ENCODE results near the gene IFTAP.

IFTAP gene

GRCh38 chr11:36600180-36600579 is 5.9 kb downstream of the IFTAP start:
- DNase-seq: no peak

DNA sequence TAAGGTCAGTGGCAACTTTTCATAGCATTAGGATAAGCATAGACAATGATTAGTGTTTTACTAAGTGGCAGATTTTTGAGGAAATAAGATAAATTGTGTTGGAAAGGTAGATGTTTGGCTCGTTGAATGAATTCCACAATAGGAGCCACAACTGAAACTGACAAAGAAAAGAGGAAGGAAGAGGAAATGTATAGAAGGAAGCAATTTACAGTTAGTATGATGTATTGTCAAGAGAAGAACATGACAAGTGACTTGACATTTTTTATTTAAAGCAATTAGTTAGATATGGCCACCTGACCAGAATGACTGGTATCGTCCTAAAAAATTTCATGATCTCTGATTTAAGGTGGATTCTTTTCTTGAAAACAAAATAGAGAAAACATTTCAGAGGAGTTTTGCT is 6.9 kb downstream of the IFTAP start:
- no peak for DNase-seq

GRCh38 chr11:36602135-36602534 is 7.8 kb downstream of the IFTAP start:
- no peak for DNase-seq

DNA sequence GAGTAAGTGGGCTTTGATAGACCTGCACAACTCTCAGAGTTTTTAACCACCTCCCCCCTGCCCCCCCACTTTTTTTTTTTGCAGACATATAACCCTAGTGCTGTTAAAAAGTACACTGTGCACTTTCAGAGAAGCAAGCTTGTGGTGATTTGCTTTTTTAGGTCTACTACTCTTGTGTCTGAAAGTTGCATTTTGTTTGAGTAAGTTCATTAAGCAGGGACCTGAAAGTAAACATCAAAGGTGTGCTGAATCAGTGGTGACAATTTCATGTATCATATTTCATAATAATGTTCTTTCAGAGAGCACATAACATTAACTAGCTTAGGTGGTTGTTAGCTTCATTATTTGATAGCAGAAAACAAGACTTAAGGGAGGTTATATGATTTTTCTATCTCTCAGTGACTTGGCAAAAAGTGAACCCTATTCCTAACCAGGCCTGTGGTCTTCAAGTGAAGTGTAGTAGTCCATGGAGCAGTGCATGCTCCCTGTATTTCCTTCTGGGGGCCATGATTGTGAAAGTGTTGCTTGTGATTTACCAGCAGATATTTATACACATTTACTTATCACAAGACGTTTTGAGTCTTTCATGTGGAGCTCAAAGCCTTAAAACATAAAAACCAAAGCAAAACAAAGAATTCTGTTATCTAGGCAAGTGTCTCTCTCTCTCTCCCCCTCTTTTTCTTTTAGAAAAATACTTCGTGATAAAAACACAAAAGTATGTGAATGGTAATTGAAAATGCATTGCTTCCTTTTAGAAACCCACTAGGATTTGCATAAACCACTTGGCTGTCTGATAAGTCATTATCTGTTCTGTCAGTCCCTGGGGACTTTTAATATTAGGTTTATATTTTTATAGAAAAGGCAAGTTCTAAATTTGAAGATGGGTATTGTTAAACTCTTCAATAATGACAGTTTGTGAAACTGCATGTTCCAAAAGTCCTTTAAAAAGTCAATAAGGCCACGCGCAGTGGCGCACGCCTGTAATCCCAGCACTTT is 11.2 kb downstream of the IFTAP start:
- no peak for DNase-seq

DNA sequence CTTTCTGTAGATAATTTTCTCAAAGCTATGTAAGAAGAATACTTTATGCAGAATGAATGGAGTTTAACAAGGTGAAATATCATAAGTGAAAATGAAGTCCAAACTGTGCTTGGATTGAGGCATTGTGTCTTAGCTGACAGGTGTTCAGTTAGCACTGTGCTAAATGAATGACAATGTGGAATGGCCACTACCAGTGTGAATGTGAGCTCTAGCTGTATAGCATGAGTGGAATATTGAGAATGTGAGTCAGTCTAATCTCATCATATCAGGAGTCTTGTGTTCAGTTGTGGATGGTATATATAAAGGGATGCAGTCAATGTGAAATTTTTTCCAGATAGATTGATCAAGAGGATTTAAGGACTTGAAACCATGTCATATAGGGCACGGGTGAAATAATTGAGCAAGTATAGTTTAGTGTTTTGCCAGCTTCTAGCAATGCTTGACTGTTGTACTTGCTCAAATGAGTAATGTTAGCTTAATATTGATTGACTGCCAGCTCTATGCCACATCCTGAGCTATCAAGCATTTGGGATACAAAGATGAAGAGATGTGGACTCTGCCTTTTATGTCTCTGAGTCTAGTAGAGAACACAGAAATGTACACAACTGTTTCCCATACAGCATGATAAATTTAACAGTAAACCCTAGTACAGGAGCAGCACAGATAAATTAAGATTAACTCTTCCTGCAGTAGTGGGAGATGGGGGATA is 14.3 kb downstream of the IFTAP start:
- no peak for DNase-seq

DNA sequence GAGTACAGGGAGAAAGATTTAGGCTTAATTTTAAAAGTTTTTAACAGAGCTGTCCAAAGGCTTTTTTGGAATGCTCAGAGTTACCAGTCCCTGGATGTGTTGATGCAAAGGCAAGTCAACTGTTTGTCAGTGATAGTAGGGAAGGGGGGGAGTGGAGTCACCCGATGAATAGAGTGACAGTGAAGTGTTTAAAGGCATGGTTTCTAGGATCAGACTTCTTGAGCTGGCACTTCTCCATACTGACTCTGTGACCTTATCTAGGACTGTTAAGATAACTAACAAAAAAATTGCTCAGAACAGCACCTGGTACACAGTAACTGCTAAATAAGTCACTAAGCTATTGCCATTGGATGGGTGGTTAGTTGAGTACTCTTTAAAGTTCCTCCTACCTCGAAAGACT is 15.1 kb downstream of the IFTAP start:
- no peak for DNase-seq

GRCh38 chr11:36615826-36616225 is 21.5 kb downstream of the IFTAP start:
- DNase-seq: no peak

DNA sequence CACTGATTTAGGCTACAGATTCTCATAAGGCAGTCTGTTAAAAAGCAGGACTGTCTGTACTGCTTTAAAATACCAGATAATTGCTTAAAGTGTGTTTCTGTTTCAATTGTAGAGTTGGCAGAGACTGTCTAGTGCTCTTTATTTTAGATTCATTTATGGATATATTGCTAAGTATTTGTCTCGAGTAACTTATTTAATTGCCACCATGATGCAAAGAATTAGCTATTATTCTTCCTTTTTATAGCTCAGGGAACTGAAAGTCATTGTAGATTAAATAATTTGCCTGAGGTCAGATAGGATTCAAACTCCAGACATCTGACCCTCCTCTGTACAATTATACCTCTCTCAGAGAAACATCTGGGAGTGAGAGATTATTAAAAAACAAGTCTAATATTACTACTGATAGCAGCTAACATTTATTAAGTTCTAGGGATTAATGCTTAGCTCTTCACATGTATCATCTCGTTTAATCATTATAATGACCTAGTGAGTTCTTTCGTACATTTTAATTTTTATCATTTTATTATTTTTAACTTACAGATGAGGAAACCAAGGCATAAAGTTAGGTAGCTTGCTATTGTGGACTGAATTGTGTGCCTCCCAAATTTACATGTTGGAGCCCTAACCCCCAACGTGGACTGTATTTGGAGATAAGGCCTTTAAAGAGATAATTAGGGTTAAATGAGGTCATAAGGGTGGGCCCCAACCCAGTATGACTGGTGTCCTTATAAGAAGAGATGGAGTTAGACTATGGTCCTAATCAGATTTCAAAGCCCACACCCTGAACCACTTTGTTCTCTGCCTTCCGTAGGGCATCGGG is 23.5 kb downstream of the IFTAP start:
- no peak for DNase-seq

GRCh38 chr11:36618363-36619047 is 24.2 kb downstream of the IFTAP start:
- DNase-seq: no peak

DNA sequence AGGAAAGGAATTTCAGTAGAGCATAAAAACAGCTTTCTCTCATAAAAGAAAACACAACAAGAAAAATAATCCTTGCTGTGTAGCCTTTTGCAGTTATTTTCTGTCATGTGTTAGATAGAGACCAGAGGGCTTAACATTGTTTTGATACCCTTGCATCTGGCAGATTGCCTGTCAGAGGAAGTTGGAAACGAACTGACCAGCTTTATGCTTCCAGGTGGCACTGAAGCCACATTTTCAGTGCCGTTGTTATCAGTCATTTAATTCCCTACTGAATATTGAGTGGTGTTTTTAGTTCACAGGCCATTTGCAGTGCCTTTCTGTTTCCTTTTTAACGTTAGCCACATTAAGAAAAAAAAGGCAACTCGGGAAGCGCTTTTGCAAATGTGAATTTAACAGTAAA is 25.2 kb downstream of the IFTAP start:
- no peak for DNase-seq

DNA sequence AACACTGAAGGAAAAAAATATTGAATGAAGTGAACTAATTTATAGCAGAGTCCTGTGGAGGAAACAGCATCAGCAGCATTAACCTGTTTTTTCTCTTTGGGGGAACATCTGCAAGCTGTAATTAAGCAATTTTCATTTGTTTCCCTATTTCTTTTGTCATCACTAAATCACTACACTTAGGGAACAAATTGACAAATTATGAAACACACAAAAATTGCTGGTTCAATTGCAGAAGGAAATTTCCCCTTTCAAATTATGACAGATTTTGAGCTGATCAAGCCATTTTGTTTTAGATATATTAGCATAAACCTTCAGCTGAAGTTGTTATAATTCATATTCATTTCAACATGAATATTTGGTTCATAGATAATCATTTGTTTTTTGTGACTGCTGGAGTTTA is 25.9 kb downstream of the IFTAP start:
- DNase-seq: no peak

DNA sequence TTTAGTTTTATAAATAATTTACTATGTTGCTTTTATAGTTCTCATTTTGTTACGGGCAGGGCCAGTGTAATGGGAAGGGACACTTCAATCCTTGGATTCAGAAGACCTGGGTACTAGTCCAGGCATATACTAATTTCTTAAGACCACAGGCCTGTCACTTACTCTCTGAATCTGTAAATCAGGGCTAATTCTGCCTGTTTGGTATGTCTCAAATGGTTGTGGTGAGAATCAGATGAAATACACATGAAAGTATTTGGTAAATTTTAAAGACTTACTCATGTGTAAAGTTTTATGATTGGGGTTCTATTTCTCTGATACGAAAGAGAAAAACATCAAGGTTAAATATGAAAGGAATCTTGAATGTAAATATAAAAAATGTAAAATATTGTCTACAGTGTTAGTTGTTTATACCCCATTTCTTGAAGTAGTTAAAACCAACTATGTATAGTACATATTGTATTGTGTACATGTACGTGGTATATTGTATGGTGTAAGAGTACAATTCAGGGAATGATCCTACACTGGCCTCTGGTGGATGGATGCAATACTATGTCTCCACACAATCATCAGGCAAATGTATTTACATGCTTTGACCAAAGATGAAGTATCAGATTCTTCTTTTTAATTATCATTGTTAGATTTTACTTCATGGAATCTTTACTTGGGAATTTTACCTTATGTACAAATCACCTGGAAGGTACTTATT is 28.3 kb downstream of the IFTAP start:
- peak in 1 of 2 donors; percentile 18 for DNase-seq

GRCh38 chr11:36623494-36623893 is 29.2 kb downstream of the IFTAP start:
- DNase-seq: no peak

- no peak for DNase-seq
These were observed 32.7 kb downstream of the IFTAP start for GRCh38 chr11:36627006-36627405.

DNA sequence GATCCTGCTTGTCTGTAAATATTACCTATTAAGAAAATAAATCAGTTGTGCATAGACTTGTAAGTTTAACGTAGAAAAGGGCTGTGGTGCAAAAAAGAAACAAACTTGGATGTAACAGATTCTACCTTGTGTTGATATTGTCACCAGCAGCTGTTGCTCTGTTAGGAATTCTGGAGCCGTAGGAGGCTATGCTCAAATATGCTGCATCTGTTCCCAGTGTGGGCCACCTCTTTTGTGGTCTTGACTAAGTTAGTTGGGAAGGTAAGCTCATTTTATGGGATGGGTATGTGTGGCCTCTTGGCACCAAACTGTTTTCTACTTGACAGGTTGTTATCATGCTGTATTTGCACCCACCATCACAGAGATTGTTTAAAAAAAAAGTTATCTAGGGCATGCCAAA is 33.2 kb downstream of the IFTAP start:
- DNase-seq: no peak

DNA sequence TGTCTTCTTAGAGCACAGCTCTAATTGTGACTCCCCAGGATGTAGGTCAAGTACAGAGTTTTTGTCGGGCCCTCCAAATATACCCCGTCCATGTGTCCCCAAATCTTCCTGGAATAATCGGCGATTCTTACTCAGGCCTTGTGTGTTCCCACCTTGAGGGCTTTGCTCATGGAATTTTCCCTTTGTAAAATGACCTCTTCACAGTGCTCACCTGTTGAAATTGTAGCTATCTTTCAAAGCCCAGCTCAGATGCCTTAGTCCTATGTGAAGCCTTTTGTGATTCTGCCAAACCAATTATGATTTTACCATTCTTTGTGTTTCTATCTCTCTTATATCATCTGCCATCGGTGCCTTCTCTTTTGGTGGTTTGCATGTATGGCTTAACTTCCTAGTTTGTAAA is 33.8 kb downstream of the IFTAP start:
- no peak for DNase-seq

DNA sequence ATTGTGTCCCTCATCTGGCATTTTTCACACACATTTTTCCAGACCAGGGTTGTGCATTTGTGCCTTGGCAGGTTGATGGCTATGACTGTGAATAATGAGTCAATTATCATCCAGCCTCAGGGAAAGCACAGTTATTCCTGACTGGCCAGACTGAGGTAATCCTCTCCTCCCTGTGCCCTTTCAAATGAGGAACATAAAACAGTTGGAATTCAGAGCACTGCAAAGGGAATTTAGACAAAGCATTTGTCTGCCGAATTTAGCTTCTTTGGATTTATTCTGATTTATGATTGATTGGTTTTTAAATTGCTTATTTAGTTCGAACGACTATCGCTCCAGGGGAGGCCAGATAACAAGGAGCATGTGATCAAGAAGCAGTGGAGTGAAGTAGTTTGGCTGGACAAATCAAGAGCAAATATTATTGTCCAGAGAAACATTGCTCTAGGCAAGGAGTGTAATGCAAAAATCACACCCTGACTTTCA is 34.5 kb downstream of the IFTAP start:
- DNase-seq: no peak

DNA sequence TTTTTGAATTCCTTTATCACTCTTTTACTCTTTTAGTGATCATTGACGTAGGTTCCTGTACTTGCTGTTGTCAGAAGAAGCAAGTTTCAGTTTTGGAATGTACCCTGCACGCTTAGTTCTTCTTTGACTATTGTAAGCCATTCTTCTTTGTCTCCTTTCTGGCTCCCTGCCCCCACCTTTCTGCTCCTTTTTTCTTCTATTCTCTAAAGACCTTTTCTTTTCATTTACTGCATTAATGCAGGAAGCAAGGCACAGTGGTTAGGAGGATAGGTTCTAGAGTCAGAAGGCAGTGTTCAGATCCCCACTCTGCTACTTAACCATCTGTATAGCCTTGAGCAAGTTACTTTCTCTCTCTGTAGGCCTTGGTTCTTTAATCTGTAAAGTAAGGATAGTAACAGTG is 37.5 kb downstream of the IFTAP start:
- no peak for DNase-seq

DNA sequence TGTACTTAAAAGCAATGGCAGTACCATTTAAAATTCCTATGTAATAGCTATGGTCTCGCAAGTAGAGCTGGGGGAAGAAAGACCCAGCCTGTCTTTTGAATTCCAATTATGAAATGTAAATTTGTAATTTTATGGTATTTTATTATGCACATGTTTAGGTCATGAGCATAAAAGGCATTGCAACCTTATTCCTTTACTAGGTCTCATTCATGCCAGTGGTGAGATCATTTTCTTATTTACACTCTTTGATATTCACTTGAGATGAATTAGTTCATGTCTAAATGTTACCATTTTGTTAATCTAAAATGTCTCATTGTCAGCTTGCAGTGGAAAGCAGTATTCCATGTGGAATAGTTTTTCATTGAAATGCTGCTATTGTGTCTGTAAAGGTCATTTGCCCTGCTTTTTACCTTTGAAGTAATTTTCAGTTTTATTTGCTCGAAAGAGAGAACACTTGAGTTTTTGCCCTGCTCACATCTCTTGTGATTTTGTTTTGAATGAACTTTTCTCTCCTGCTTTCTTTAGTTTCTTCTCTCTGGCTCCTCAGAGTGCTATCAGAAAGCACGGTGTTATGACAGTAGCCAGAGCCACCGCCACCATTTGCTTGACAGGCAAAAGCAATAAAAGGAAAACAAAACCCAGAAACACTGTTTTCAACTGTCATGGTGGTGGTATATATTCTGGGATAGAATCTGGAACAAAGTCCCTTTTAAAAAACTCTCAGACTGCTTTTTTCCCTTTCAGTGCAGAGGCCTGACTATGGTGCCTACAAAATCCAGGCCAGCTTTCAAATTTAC is 41.0 kb downstream of the IFTAP start:
- DNase-seq: no peak

DNA sequence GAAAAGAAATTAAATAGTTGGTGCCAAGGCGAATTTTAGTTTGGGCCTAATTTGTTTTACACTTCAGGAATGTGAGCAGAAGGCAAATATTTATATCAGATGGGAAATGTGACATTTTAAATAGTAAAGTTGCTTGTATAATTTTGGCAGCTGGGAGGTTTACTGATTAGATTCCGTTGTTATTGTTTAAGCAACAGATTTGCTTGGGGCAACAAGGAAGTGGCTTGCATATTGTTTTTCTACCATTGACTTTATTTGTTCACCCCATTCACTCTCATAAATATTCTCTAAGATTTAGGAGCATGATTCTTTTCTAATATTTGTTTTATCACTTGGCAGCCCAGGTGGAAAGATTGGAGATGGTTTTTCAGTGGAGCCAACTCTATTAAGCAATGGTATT is 44.3 kb downstream of the IFTAP start:
- no peak for DNase-seq

All from CD4-positive, alpha-beta T cell treated with Interferon alpha-2 for 1 hour (primary cell).